Pulmonary artery endothelial cell (primary cell): Measurements from ENCODE around the gene PXMP4. TPM values are rescaled to one million over a fixed set of nuclear protein-coding genes. Genes with fewer than 3 reads are reported as not detected.
A peak's percentile ranks its signal among the peaks of the same experiment; 100 is the strongest.
"Not testable (repeated sequence)": the region's sequence is repeated elsewhere in the genome, so short reads cannot be mapped to it uniquely, and the experiment has no call there.

Experiments
- DNase-seq: peaks from one replicate; pipeline ENCODE4 v3.0.0-alpha.2; 2011; ENCODE audit warnings: low read depth, low spot score
- total RNA-seq: library from RNA; depleted of rRNA; stranded (reverse); fragments of >200 nt; gene quantifications from 2 replicates; pipeline ENCODE4 v1.2.3, GENCODE V29; 2014

Gene PXMP4
- total RNA-seq, 1 donor from 2014 or later: 7.1 TPM

DNA sequence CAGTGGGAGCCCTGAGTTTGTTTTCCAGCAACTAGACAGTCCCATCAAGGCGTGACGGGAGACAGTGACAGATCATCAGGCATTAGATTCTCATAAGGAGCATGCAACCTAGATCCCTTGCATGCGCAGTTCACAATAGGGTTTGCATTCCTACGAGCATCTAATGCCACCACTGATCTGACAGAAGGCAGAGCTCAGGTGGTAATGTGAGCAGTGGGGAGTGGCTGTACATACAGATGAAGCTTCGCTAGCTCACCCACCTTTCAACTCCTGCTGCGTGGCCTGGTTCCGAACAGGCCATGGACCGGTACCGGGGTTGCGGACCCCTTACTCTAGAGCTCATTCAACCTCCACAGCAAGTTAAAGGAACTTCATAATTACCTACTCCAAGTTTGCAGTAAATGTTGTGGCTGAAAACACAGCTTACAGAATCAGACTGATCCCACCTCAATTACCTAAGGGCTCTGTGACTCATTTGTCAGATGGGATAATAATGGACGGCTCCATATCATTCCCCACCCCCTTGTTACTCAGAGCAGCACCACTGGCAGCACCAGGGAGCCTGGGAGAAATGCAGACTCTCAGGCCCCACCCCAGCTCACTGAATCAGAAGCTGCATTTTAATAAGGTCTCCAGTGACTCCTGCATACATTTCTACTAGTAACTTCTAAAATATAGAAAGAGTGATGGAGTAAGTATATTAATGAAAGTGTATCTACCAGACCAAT lies 15.7 kb downstream of the PXMP4 start:
- no peak for DNase-seq

DNA sequence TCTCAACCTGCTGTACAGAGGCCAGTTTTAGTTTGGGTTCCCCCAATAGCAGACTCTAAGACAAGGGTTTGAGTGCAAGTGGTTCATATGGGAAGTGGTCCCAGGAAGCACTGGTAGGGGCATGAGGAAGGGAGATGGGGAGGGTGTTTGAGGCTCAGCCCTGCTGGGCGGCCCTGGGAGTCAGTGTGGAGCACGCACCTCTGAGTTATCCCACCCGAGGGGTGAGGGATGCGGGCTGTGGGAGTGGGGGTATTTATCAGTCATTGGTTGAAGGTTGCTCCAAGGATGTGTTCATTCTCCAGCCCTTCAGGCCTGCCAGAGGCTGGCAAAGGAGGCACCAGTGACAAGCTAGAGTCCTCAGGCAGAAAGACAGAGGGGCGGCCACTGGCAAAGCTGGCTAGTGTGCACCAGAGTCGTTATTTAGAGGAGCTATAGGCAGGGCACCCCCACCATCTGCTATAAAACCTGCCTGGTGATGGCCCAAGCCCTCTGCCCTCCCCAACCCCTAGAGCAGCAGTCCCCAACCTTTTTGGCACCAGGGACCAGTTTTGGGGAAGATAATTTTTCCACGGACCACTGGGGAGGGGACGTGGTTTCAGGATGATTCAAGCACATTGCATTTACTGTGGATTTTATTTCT lies 16.5 kb downstream of the PXMP4 start:
- DNase-seq: no peak

DNA sequence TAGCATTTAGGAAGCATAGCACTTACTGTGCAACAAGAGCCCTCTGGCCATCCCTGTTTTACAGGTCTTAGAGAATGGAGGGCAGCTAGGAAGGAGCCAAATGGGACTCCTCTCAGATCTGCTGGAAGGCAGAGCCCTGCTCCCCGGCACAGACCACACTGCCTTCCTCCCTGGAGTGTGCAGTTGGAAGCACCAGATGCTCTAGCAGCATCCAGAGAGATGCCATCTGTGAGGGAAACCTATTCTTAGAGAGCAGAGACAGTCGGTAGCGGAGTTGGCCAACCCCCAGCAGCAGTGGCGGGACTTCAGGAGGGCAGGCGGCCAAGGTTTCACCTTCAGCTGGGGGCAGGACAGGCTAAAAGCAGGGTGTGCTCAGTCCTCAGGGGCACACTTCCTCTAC lies 17.2 kb downstream of the PXMP4 start:
- no peak for DNase-seq

DNA sequence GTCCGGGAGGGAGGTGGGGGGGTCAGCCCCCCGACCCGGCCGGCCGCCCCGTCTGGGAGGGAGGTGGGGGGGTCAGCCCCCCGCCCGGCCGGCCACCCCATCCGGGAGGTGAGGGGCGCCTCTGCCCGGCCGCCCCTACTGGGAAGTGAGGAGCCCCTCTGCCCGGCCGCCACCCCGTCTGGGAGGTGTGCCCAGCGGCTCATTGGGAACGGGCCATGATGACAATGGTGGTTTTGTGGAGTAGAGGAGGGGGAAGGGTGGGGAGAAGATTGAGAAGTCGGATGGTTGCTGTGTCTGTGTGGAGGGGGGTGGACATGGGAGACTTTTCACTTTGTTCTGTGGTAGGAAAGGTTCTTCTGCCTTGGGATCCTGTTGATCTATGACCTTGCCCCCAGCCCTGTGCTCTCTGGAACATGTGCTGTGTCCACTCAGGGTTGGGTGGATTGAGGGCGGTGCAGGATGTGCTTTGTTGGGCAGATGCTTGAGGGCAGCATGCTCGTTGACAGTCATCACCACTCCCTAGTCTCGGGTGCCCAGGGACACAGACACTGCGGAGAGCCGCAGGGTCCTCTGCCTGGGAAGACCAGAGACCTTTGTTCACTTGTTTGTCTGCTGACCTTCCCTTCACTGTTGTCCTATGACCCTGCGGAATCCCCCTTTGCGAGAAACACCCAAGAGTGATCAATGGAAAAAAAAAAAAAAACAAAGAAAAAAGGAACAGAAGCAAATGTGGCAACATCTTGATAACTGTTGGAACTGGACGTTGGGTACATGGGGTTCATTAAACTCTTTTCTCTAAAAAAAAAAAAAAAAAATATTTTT lies 18.3 kb downstream of the PXMP4 start:
- DNase-seq: no peak

DNA sequence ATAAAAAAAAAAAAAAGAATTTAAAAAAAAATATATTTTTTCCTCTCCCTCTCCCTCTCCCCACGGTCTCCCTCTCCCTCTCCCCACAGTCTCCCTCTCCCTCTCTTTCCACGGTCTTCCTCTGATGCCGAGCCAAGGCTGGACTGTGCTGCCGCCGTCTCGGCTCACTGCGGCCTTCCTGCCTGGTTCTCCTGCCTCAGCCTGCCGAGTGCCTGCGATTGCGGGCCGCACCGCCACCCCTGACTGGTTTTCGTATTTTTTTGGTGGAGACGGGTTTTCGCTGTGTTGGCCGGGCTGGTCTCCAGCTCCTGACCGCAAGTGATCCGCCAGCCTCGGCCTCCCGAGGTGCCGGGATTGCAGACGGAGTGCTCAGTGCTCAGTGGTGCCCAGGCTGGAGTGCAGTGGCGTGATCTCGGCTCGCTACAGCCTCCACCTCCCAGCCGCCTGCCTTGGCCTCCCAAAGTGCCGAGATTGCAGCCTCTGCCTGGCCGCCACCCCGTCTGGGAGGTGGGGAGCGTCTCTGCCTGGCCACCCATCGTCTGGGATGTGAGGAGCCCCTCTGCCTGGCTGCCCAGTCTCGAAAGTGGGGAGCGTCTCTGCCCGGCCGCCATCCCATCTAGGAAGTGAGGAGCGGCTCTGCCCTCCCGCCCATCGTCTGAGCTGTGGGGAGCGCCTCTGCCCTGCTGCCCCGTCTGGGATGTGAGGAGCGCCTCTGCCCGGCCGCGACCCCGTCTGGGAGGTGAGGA lies 19.2 kb downstream of the PXMP4 start:
- not testable (repeated sequence) for DNase-seq

DNA sequence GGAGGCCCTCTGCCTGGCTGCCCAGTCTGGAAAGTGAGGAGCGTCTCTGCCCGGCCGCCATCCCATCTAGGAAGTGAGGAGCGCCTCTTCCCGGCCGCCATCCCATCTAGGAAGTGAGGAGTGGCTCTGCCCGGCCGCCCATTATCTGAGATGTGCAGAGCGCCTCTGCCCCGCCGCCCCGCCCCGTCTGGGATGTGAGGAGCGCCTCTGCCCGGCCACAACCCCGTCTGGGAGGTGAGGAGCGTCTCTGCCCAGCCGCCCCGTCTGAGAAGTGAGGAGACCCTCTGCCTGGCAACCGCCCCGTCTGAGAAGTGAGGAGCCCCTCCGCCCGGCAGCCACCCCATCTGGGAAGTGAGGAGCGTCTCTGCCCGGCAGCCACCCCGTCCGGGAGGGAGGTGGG lies 21.1 kb downstream of the PXMP4 start:
- not testable (repeated sequence) for DNase-seq

DNA sequence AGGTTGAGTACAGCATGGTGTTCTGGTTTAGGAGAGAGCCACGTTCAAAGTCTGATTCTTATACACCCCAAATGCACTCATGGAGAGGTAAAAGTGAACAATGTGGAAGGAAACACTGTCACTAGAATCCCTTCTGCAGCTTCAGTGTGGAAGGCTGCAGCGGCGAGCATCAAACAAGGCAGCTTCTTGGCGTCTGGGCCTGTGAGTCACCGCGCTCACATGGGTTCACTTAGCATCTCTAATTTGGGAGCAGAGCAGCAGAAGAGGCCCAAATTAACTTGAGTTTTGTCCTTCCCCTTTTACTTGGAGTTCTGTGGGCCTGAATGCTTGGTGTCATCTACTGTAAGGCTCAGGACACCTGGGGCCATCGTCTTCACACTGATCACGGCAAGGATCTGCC lies 23.0 kb downstream of the PXMP4 start:
- DNase-seq: no peak

DNA sequence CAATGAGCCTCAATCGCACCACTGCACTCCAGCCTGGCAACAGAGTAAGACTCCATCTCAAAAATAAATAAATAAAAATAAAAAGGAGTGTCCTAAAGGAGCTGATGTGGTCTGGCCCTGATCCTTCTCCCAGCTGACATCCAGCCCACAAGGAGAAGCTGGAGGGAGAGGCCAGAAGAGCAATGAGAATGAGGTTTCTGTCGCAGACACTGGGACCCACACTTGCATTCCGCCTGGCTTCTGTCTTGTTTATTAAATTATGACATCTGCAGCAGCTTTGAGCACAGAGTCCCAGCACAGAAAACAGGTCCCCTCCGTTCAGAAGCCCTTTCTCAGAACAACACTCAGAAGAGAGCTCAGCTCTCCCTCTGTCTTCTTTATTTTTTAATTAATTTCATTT lies 23.7 kb downstream of the PXMP4 start:
- no peak for DNase-seq

DNA sequence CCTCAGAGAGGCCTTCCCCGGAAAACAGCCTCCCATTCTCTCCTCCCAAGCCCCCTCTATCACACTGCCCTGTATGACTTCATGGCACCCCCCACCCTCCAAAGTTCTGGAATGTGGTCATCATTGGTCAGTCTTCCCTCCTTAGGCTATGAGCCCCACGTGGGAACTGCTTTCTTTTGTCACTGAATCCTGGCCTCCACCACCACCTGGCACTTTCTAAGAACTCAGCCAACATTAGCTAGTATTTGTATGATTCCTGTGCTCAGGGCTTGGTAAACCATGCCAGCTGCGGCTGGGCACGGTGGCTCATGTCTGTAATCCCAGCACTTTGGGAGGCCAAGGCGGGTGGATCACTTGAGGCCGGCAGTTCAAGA lies 25.5 kb downstream of the PXMP4 start:
- DNase-seq: no peak

DNA sequence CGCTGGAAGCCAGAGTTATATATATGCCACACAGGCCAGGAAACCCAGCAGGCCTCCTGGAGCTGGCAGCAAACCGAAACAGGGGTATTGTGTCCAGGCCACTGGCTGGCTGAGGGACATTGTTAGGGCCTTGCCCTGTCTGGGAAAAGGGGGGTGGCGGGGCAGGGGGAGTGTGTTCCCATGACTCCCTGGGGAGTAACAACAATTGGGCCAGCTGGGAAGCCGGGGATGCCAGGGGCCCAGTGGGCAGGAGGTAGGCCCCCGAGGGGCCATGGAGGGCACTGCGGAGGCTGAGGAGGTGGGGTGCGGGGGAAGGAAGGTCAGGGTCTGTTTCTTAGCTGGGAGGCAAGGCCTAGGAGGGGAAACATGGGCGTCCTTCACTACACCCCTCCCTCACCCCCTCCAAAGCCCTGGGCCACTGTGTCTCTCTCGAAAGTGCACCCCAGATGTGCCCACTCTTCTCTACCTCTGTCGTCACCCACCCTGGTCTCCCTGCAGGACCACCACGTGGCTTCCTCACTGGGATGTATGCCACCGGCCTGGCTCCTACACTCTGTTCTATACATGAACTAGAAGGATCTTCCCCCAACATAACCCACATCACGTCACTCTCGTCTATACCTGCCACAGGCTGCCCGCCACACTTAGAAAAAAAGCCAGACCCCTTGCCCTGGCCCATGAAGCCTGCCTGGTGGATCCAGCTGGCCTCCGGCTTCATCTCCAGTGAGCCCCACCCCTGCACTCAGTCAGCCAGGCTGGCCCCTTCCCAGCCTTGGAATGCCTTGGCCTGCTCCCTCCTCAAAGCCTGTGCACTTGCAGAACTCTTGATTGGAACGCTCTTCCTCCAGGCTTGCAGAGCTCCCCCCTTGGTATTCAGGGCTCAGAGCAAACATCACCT lies 26.1 kb downstream of the PXMP4 start:
- no peak for DNase-seq

DNA sequence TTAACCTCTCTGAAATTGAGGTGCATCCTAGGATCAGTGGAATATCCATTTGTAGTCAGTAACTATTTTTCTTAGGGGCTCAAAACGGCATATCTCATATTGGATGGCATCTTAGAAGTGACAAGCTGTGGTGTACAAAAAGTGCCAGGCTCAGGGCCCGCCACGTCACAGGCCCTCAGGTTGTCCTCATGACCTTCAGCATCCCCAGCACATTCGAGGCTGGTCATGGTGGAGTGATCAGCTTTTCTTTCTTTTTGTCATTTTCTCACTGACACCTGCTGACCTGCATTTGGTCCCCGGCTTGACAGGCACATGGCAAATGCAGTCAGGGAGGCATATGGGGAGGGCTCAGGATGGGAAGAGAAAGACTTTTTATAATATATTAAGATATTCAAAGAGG lies 26.8 kb downstream of the PXMP4 start:
- no peak for DNase-seq

DNA sequence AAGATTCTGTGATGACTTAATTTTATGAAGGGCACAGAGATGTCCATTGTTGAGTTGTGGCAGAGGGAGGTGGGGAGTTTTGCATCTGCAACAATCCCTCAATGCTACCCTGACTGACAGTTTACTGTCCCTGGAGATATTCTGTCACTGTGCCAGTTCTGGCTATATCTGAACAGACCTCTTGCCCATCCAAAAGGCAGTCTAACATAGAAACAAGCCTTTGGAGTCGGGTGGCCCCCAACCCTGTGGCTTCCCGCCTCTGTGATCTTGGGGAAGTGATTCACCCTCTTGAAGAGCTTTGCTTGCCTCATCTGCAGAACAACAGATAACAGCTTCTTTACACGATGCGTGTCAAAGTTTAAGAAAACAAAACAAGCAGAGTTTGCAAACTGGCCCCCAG lies 30.1 kb downstream of the PXMP4 start:
- no peak for DNase-seq

DNA sequence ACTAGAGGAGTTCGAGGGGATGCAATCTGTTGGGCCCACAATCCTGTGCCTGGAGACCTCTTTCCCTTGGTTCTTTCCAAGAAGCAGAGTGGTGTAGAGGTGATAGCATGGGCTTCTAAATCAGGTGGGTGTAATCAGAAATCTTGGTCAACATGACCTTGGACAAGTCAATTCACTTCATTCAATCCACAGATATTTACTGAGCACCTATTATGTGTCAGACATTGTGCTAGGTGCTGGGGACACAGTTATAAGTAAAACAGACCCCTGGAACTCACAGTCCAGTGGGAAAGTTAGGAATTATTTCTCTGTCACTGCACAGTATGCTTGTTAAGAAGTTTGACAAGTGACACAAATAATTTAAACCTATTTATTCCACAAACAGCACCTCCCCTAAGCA lies 30.6 kb downstream of the PXMP4 start:
- DNase-seq: no peak

DNA sequence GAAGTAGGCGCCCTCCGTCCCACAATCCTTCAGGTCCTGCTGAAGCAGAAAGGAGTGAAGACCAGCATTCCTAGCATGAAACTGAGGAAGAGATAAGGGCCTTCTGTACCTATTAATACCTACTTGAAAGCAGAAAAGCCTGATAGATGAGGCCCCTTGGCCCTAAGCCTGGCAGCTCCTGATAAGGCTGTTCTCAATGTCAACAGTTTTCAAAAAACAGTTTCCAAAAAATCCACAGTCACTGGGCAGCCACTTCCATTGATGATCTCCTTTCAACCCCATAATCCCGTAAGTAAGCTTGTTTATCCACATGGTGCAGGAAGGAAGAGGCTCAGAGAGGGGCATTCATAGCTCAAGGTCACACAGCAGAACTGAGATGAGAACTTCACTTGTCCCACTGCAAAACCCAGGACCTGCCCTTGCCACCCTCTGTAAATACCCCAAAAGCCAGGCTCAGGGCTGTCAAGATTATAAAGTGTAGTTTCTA lies 31.1 kb downstream of the PXMP4 start:
- no peak for DNase-seq

DNA sequence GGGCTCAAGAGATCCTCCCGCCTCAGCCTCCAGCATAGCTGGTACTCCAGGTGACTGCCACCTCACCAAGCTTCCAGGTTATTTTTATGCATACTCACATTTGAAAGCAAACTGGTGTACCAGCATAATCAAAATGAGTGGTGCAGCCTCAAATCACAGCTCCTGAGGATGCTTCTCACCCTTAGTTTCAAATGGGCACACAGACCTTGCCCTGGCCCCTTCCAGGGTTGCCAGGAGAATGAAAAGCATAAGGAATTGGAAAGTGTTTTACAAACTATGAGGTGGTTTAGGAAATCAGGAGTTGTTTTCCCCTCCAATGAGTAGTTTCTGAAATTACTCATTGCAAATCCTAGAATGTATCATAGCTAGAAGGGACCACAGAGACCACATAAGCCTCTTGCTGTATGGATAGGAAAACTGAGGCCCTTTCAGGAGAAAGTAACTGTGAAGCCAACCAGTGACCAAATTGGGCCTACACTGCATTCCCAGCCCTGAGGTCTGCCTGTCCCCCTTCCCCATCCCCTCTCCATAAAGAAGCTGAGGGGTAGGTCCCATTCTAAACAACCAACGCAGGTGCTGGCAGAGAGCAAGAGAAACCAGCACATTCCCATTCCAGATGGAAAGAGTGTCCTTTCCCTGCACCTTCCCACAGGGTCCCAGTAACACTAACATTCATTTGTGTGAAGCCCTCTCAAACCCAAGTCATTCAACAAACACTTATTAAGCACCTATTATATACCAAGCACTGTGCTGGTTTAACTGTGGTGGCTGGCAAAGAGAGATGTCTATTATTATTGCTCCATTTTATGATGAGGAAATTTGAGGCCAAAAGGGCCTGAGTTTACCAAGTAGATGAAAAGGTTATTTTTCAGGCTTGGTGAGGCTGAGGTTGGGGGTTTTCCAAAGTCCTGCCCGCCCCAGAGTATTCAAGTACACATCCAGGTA lies 31.8 kb downstream of the PXMP4 start:
- DNase-seq: no peak

DNA sequence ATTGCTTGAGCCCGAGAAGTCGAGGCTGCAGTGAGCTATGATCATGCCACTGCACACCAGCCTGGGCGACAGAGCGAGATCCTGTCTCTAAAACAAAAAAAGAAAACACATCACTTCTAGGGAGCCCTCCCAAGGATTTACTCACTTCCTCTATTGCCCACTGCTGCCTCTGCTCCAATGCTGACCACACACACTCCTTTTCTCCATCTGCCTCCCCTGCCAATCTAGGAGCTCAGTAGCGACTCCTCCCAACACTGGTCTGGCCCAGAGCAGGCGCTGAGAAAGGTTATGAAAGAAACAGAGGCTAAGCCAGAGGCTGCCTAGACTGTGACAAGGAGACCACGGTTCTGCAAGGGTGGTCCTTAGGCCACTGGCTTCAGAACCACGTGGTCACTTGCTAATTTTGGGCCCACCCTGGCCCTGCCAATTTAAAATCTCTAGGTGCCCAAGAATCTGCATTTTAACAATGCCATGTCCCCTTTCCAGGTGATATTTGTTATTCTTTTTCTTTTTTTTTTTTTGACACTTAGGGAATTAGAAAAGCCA lies 32.7 kb downstream of the PXMP4 start:
- no peak for DNase-seq

DNA sequence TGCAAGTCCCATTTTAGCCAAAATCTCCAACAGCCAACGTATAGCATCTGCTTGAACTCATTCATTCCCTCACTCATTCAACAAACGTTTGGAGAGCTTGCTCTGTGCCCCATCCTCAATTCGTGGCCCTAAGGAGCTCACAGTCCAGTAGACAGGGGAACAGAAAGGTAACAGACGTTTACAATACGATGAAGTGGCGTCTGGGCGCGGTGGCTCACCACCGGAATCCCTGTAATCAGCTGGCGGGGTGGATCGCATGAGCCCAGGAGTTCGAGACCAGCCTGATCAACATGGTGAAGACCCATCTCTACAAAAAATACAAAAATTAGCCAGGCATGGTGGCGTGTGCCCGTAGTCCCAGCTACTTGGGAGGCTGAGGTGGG lies 33.1 kb downstream of the PXMP4 start:
- DNase-seq: no peak

DNA sequence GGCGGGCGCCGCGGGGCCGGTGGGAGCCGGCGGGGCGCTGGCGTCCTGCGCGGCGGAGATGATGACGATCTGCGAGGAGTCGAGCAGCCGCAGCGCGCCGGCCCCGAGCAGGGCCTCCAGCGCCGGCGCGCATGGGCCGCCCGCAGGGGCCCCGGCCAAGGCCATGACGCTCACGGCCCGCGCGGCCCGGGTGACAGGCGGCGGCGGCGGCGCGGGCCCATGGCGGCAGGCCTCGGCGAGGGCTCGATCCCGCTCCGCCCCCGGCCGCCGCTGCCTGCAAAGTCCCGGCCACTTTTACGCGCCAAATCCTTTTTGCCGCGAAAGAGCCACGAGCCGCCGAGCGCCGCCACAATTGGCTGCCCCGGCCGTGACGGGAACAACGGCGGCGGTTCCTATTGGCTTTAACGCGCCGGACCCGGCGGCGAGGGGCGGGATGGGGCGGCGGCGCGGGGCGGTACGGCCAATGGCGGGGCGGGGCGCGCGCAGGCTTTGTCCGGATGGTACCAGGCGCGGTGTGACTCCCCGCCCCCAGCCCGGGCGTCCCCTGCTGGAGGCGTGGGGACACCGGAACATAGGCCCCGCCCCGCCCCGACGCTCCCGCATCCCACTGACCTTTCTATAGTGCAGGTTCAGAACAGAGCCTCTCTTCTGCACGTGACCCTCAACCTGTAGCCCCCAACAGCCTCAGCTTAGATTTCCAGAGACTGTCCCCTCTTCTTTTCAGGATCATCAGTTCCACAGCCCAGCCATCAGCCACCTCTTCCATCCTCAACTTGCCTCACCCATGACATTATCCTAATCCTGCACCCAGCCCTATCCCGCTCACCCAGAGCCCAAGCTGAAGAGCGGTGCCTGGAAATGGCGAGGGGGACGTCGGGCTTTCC lies 33.8 kb downstream of the PXMP4 start, which contains the start of gene E2F1:
Gene E2F1 (minus strand): TSS at position 286 of the 884 bp plus-strand sequence. CDS start 121 bp downstream, at position 165.
- peak; percentile 57 for DNase-seq
